Measurements from ENCODE around the gene TAC4. TPM values are rescaled to one million over a fixed set of nuclear protein-coding genes. Genes with fewer than 3 reads are reported as not detected.

TAC4 gene
- total RNA-seq, 1 donor from 2014 or later = not detected

DNA sequence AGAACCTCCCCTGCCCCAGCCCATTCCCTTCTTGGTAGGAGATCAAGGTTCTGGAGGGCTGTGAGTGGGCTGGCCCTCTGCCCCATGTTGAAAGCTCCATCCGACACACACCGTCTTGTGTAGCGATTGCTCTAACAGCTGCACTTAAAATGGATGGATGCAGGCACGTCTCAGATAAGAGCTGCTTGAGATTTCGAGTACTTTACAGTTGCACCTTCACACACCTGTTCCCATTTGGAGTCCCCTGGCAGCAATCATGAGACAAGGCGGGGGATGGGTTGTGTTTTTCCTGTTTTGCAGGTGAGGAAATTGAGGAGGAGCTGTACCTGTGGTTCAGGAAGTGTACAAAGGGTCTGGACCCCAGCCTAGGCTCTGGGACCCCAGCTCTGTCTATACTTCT lies 25.6 kb upstream of the TAC4 start:
- intact Hi-C loops (cut with micrococcal nuclease) = no loop called here

- intact Hi-C loops (cut with micrococcal nuclease) = no loop called here
Observed at GRCh38 chr17:49872754-49873377, 25.0 kb upstream of the TAC4 start.

- intact Hi-C loops (cut with micrococcal nuclease) = no loop called here
Observed at GRCh38 chr17:49871211-49871610, 23.3 kb upstream of the TAC4 start.

GRCh38 chr17:49870298-49870697 lies 22.4 kb upstream of the TAC4 start:
- intact Hi-C loops (cut with micrococcal nuclease) = no loop called here

- intact Hi-C loops (cut with micrococcal nuclease) = no loop called here
Observed at GRCh38 chr17:49869038-49869374, 21.1 kb upstream of the TAC4 start.

GRCh38 chr17:49866882-49867413 lies 19.1 kb upstream of the TAC4 start:
- intact Hi-C loops (cut with micrococcal nuclease) = no loop called here

DNA sequence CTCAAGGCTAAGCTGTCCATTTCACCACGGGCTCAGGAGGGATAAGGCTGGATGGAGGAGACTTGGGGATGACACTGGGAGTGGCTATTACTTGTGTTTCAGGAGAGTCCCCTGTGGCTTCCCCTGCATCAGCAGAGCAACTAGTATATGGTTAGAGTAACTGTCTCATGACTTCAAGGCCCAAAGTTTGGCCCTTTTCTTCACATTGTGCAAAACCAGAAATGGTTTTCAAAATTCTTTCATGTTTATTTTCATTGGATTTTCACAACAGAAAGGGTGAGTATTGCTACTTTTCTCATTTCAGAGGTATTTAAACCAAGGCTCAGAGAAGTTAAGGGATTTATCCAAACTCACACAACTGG lies 18.1 kb upstream of the TAC4 start:
- intact Hi-C loops (cut with micrococcal nuclease) = no loop called here

- intact Hi-C loops (cut with micrococcal nuclease) = loop anchor here (5.0 kb wide), 1 partner anchor 89 kb away; no protein-coding TSS in a partner anchor
Observed at GRCh38 chr17:49862781-49863331, 15.0 kb upstream of the TAC4 start.

DNA sequence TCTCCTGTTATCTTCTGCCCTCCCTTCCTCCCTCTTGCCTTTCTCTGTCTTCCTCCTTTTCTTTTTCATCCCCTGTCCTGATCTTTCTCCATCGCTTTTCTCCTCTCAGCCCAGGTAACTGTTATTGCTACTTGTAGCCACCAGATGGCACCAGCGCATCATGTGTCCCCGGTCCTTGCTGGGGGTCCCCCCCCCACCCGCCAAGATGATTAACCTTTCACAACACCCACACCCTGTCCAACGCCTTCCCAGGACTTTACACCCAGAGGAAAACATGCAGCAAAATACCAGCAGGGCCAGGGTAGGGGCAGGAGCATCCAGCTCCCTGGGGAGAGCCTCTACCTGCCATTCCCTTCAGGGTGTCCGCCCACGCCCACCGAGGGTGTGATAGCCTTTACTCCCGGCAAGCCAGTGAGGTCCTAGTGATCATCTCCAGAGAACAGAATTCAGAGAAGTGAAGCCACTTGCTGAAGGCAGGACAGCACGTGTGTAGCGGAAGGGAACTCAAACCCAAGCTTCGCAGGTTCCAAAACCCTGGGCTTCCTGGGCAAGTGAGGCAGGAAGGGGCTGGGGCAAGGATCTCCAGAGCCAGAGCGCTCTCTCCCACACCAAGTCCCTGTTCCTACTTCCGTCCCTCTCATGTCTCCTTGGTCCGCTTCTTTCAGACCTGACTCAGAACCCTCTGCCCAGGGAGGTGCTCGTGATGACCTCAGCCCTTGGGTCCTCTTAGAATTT lies 13.4 kb upstream of the TAC4 start:
- intact Hi-C loops (cut with micrococcal nuclease) = loop anchor here (1.0 to 5.0 kb wide), 3 partner anchors 19 to 137 kb away; no protein-coding TSS in a partner anchor

GRCh38 chr17:49859991-49860953 lies 12.4 kb upstream of the TAC4 start:
- intact Hi-C loops (cut with micrococcal nuclease) = loop anchor here (5.0 kb wide), 1 partner anchor 92 kb away; no protein-coding TSS in a partner anchor

GRCh38 chr17:49858796-49859195 lies 10.9 kb upstream of the TAC4 start:
- intact Hi-C loops (cut with micrococcal nuclease) = no loop called here

GRCh38 chr17:49854126-49854525 lies 6.3 kb upstream of the TAC4 start:
- intact Hi-C loops (cut with micrococcal nuclease) = no loop called here

DNA sequence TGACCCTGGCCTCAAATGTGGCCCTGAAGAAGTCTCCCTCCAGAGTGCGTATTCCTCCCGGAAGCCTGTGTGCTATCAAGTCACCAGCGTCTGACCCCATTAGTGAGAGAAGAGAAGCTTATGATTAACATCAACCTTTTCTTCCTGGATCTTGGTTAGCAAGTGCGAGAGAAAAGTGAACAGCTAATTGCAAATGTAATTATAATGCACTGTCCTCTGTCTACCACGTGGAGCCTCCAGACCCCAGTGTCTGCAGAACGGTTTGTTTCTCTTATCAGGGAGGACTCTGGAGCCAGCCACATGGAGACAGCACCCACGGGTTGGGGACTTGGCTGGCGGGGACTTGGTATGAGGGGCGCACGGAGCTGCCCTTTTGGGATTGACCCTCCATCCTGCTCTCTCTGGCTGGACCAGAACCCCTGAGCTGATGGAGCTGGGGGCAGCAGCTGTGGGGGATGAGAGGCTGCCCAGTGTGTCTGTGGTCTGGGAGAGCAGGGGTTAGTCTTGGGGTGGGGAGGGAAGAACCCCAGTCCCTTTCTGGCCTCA lies 5.7 kb upstream of the TAC4 start:
- intact Hi-C loops (cut with micrococcal nuclease) = no loop called here

DNA sequence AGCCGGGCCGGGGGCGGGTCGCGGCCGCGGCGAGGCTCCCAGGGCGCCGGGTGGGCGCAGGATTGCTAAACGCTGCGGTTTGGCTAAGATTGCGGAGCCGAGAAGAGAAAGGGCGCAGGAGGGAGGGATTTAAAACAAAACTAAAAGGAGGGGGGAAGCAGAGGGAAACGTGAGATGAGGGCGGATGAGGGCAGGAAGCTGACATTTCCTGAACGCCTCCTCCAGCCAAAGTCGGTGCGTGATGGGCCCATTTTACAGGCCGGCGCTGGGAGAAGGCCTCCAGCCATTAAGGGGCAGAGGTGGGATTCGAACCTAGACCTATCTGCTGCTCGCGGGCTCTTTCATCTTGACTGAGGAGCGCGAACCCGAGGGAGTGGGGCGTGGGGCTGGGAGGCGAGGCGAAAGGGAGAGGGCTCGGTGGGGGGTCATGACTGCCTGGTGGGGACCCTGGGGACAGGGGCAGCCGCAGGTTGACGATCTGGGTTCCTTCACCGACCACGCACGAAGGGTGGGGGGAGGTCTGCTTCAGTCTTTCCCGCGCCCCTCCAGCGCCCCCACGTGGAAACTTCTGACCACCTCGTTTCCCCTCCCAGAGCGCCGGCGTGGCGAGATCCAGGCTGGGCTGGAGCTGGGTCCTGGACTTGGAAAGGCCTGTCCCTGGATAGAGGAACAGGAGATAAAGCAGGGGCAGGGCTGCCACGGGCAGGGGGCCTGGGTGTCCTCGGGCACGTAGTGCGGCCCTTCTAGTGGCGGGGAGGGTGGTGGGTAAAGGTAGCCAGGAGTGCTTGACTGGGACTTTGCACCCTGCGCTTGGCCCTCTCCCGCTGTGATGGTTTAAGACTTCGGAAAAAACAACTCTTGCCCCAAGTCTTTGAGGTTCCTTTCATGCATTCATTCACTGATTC lies 3.8 kb upstream of the TAC4 start:
- intact Hi-C loops (cut with micrococcal nuclease) = loop anchor here (1.0 to 2.0 kb wide), 5 partner anchors 33 to 283 kb away; partner anchors contain the start of gene KAT7

GRCh38 chr17:49850772-49851386 lies 3.0 kb upstream of the TAC4 start:
- intact Hi-C loops (cut with micrococcal nuclease) = loop anchor here (1.0 to 2.0 kb wide), 5 partner anchors 33 to 283 kb away; partner anchors contain the start of gene KAT7

GRCh38 chr17:49850218-49850610 lies 2.3 kb upstream of the TAC4 start:
- intact Hi-C loops (cut with micrococcal nuclease) = loop anchor here (2.0 kb wide), 2 partner anchors 61 to 109 kb away; partner anchors contain the start of gene KAT7

GRCh38 chr17:49848739-49849138 lies 870 bp upstream of the TAC4 start:
- intact Hi-C loops (cut with micrococcal nuclease) = no loop called here

DNA sequence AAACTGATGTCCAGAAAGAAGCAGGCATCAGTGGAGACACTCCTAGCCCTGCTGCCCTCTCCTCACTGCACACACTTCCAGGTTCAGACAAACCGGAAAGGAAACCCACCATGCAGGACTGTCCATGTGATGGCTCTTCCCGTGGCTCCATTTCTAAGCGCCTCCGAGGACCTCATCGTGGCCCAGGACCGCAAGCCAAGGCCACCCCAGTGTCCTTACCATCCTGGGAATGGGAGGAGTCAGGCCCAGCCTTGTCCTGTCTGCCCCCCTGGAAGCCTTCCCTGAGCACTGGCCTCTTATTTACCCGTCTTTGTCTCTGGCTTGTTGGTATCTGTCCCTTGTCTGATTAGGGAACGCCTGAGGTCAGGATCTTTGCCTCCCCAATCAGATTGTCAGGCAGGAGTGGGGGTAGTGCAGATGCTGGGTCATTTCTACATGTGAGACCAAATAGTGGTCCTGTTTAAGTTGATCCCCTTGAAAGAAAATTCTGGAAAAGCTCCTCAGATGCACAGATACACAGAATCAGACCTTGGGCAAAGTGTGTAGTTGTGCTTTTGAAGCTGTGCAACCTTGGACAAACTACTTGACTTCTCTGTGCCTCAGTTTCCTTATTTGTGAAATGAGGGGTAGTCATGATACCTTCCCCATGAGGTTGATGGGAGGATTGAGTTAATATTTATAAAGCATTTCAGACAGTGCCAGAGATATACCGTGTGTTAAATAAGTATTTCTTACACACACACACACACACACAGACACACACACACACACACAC lies 744 bp downstream of the TAC4 start:
- intact Hi-C loops (cut with micrococcal nuclease) = no loop called here

GRCh38 chr17:49845321-49845720 lies 2.5 kb downstream of the TAC4 start:
- intact Hi-C loops (cut with micrococcal nuclease) = no loop called here

Data from T-helper 1 cell treated with Interleukin-12 subunit alpha and Interleukin-12 subunit beta and Interleukin-4 antibody, amounts not matched to agents 30 ng/mL and 1 ng/mL, for 36 hours (primary cell).